Pancreas (tissue), 10 donors: ENCODE results near the gene TENM3. TPM values are rescaled to one million over a fixed set of nuclear protein-coding genes. Genes with fewer than 3 reads are reported as not detected.

Experiments
- ATAC-seq, 4 donors: fragments of 200-7000 bp; cut with Tn5 transposase; one replicate each; pipeline versions ENCODE4 v1.8.0 to v1.9.1; 2020; ENCODE audit warnings: mild to moderate bottlenecking in 4 of 4, moderate library complexity in 4 of 4
- DNase-seq, 6 donors: peaks; one replicate each; pipeline ENCODE4 v3.0.0-alpha.2; 2020
- FAIRE-seq: peaks from 2 replicates; lab custom pipeline; 2012; peaks lifted over from hg19 to GRCh38; lab: Jason Lieb, UNC
- H3K27ac ChIP-seq, 4 donors: fragments of 200-600 bp; sonication (generic); 1 replicate in 3 of 4; 2 replicates in 1 of 4; pipeline versions ENCODE4 v1.5.0 to v1.8.0; 2020
- H3K27me3 ChIP-seq, 4 donors: fragments of 200-600 bp; one replicate each; pipeline ENCODE4 v1.8.0; 2021
- H3K36me3 ChIP-seq, 3 donors: fragments of 200-600 bp; sonication (generic) in 1 of 3; one replicate each; pipeline versions ENCODE4 v1.5.0 to v1.8.0; 2020 to 2021
- H3K4me1 ChIP-seq, 3 donors: fragments of 200-600 bp; one replicate each; pipeline ENCODE4 v1.8.0; 2021
- H3K4me3 ChIP-seq, 4 donors: fragments of 200-600 bp; sonication (generic) in 2 of 4; one replicate each; pipeline versions ENCODE4 v1.5.0 to v1.8.0; 2020 to 2021
- H3K9me3 ChIP-seq, 4 donors: fragments of 200-600 bp; one replicate each; pipeline ENCODE4 v1.8.0; 2021
- WGBS, 2 donors: extraction: QIAGEN DNeasy Blood & Tissue Kit; methylation state at CpG; one replicate each; pipeline ENCODE4 v1.1.7; 2013; 5-methylcytosine and 5-hydroxymethylcytosine counted together
- intact Hi-C, 3 donors: fragments of 100-400 bp; cut with DNase I; formaldehyde crosslinking; loops; one replicate each; pipeline versions ENCODE4 v1.11.1 to v1.14.2; 2022
- polyA plus RNA-seq, 2 donors: library from polyadenylated mRNA; stranded (reverse); fragments of 200-250 nt; gene quantifications; one replicate each; pipeline ENCODE4 v1.2.3, GENCODE V29; 2013
- total RNA-seq, 6 donors: library from RNA; stranded (reverse); fragmentation: NEBNext Ultra II Directional in 4 of 6; extraction: Animal tissue kit (Norgen Biotek cat#: 25700) in 4 of 6; gene quantifications; one replicate each; pipeline versions ENCODE4 v1.2.1 to v1.2.4, GENCODE V29; 2021 to 2023
- TF ChIP-seq, protein P1 (sequence below), 4 donors: fragments of 200-600 bp; sonication (generic) in 3 of 4; IDR thresholded peaks; one replicate each; pipeline versions ENCODE4 v1.5.0 to v1.8.0; 2021; ENCODE audit warnings: antibody characterized with exemption in 4 of 4
- donor health status: healthy with polysubstance abuse.
- donor health status: DM: no; HTN: no; CAD: no; lungs with moderate emphysema.
- donor health status: DM: no; HTN: no; CAD: no.
- donor health status: control.
- donor health status: control.
- donor health status: Bipolar disorder and iron deficiency.
- donor health status: DM: yes; HTN: yes; CAD: no.
- donor health status: DM: no; HTN: no; CAD: no.
- donor health status: DM: no; HTN: no; CAD: no.
- donor health status: DM: yes; HTN: yes; CAD: no.

Gene TENM3
- total and polyA plus RNA-seq, 8 donors: 0.99 to 6.1 (median 4.4) TPM

DNA sequence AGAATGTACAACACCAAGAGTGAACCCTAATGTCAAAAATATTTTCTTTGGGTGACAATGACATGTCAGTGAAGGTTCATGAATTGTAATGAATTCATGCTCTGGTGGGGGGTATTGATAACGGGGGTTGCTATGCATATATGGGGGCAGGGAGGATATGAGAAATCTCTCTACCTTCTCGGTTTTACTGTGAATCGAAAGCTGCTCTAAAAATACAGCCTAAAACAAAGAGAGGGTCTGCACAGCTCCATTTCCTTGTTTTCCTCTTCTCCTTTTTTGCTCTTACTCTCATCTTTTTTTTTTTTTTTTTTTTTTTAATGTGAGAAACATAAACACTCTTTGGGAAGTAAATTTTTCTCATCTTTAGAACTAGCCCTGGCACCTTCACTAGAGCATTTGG lies 588.2 kb downstream of the TENM3 start:
- Histone ChIP-seq H3K27me3 (no peaks in the 10 kb centered on the region), H3K27ac (no peak overlapping the region), H3K9me3 (no peaks in the 10 kb centered on the region), H3K36me3 (no peaks in the 10 kb centered on the region), H3K4me1 (no peaks in the 10 kb centered on the region), H3K4me3 (no peak overlapping the region)
- FAIRE-seq: no peak
- intact Hi-C loops: no loop called here
- DNase-seq: no peak
- no peak for ATAC-seq
- TF ChIP-seq, protein P1, sequence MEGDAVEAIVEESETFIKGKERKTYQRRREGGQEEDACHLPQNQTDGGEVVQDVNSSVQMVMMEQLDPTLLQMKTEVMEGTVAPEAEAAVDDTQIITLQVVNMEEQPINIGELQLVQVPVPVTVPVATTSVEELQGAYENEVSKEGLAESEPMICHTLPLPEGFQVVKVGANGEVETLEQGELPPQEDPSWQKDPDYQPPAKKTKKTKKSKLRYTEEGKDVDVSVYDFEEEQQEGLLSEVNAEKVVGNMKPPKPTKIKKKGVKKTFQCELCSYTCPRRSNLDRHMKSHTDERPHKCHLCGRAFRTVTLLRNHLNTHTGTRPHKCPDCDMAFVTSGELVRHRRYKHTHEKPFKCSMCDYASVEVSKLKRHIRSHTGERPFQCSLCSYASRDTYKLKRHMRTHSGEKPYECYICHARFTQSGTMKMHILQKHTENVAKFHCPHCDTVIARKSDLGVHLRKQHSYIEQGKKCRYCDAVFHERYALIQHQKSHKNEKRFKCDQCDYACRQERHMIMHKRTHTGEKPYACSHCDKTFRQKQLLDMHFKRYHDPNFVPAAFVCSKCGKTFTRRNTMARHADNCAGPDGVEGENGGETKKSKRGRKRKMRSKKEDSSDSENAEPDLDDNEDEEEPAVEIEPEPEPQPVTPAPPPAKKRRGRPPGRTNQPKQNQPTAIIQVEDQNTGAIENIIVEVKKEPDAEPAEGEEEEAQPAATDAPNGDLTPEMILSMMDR (IDR thresholded peaks at IDR 0.05): no peak
- WGBS, 2 donors: 73 to 80% methylated on average over 3 of the region's 3 CpGs

DNA sequence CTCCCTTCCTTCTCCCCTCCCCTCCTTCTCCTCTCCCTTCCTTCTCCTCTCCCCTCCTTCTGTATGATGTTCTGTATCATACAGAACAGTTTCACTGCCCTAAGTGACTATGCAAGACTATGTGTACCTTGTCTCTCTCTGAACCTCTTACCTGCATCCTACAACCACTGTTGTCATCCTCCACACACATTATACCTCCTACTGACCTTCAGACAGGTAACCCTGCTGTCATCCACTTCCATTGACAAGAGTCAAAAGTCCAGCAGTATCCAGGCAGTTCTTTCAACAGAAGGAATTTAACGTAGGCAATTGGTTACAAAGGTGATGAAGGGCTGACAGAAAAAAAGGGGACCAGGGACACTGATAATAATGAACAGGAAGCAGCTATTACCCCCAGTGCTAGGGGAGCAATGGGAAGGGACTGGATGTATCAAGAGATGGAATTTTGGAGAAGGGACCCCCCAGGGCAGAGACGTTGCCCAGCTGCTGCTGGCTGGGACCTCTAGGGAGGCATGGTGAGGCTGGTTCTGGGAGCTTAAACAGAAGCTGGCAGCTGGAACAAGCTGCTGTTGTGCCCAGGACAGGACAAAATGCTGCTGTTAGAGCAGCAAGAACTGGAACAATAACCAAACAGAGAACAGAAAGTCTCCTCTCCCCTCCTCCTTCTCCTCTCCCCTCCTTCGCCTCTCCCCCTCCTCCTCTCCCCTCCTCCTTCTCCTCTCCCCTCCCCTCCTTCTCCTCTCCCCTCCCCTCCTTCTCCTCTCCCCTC lies 589.3 kb downstream of the TENM3 start:
- Histone ChIP-seq H3K36me3 (no peaks in the 10 kb centered on the region), H3K27ac (no peak overlapping the region), H3K9me3 (no peaks in the 10 kb centered on the region), H3K4me3 (no peak overlapping the region), H3K27me3 (no peaks in the 10 kb centered on the region), H3K4me1 (no peaks in the 10 kb centered on the region)
- ATAC-seq: no peak
- DNase-seq: no peak
- intact Hi-C loops: no loop called here
- TF ChIP-seq, protein P1 (IDR thresholded peaks at IDR 0.05): no peak
- WGBS, 2 donors: 55 to 67% methylated on average over 2 to 3 of the region's 3 CpGs
- FAIRE-seq: no peak

DNA sequence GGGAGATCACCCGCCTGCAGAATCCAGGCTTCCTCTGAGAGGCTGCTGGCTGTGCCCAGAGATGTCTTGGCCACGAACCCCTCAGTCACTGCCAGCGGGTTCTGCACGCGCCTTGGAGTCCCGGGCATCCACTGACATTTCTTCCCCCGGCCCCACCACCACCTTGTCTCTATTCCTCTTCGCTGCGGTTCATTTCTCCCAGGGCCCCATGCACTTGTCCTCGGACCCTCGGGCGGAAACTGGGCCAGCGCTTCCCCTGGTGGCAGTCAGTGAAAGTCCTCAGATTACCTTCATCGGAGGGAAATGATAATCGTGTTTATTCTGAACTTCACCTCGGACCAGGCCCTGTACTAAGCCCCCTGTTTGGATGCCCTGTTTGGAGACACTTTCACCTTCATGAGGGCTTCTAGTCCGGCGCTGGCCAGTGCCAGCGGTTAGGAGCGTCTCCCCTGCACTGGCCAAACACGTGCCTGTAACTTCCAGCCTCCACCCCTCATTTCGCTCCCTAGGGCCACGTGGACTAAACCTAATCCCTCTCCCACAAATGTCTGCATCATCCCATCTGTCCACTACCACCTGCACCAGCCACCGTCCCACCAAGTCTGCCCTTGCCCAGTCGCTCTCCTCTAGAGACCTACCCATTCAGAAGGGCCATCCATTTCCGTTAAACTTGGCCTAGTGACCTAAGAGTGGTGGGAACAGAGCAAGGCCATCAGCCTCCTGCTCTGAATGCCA lies 592.0 kb downstream of the TENM3 start:
- no peak overlapping the region for H3K4me3 ChIP-seq
- no peak for DNase-seq
- 75 to 78% methylated on average over 26 of the region's 26 CpGs for WGBS, 2 donors

DNA sequence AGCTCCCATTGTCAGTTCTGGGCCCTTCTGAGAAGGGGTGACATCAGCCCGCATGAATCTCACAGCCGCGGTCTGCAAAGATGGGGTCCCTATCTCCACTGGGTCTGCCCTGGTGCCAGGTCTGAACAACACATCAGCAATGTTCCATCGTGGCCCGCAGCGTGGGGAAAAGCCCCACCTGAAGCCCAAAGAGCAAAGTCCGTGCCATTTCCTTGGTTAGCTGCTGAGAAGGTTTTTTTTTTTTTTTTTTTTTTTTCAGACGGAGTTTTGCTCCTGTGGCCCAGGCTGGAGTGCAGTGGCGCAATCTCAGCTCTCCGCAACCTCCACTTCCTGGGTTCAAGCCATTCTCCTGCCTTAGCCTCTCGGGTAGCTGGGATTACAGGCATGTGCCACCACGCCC lies 594.6 kb downstream of the TENM3 start:
- Histone ChIP-seq H3K4me1 (no peaks in the 10 kb centered on the region), H3K27me3 (no peaks in the 10 kb centered on the region), H3K36me3 (no peaks in the 10 kb centered on the region), H3K4me3 (no peak overlapping the region), H3K27ac (no peak overlapping the region), H3K9me3 (no peaks in the 10 kb centered on the region)
- TF ChIP-seq, protein P1 (IDR thresholded peaks at IDR 0.05): no peak
- WGBS, 2 donors: 78 to 83% methylated on average over 12 of the region's 12 CpGs
- DNase-seq: no peak
- intact Hi-C loops: no loop called here
- no peak for ATAC-seq
- FAIRE-seq: no peak

More for the DNA sequence above, 592.0 kb downstream of the TENM3 start:
- intact Hi-C loops: no loop called here
- FAIRE-seq (no peak), ATAC-seq (no peak)
- H3K27me3 ChIP-seq: no peaks in the 10 kb centered on the region
- no peaks in the 10 kb centered on the region for H3K36me3 ChIP-seq
- no peak overlapping the region for H3K27ac ChIP-seq
- TF ChIP-seq, protein P1 (IDR thresholded peaks at IDR 0.05): no peak
- H3K4me1 ChIP-seq: no peaks in the 10 kb centered on the region
- no peaks in the 10 kb centered on the region for H3K9me3 ChIP-seq

DNA sequence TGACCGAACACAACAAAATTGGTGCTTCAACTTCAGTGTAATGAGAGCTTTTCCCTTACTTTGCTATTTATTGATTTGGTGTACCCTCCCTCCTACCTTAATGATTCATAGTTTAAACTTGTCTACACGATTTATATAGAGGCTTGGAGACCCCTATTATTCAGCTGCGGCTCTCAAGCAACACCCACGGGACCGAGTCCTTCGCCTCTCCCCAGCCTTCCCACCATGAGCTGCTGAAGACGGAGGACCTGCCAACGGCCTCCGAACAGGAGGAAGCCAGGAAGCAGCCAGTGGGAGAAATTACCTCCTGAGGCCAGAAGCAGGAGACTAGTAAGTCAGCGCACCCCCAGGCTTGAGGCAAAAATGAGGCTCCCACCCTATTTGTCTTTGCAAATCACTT lies 595.3 kb downstream of the TENM3 start:
- no peak for FAIRE-seq
- WGBS, 2 donors: 75 to 76% methylated on average over 10 of the region's 10 CpGs

More for the DNA sequence above, 595.3 kb downstream of the TENM3 start:
- intact Hi-C loops: no loop called here
- TF ChIP-seq, protein P1 (IDR thresholded peaks at IDR 0.05): no peak
- ATAC-seq (no peak), DNase-seq (no peak)
- no peaks in the 10 kb centered on the region for H3K27me3 ChIP-seq
- H3K9me3 ChIP-seq: no peaks in the 10 kb centered on the region
- H3K4me1 ChIP-seq: no peaks in the 10 kb centered on the region
- no peak overlapping the region for H3K27ac ChIP-seq
- H3K36me3 ChIP-seq: no peaks in the 10 kb centered on the region
- H3K4me3 ChIP-seq: no peak overlapping the region
